ENCODE data around the gene FGFRL1.
"Not testable (repeated sequence)": the region's sequence is repeated elsewhere in the genome, so short reads cannot be mapped to it uniquely, and the experiment has no call there.

DNA sequence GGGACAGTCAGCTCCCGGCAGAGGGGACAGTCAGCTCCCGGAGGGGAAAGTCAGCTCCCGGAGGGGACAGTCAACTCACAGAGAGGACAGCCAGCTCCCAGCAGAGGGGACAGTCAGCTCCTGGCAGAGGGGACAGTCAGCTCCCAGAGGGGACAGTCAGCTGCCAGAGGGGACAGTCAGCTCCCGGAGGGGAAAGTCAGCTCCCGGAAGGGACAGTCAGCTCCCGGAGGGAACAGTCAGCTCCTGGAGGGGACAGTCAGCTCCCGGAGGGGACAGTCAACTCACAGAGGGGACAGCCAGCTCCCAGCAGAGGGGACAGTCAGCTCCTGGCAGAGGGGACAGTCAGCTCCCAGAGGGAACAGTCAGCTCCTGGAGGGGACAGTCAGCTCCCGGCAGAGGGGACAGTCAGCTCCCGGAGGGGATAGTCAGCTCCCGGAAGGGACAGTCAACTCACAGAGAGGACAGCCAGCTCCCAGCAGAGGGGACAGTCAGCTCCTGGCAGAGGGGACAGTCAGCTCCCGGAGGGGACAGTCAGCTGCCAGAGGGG, 43.3 kb downstream of the FGFRL1 start:
- TF ChIP-seq CTCF (IDR thresholded peaks at IDR 0.05; ENCODE audit: low read depth, low read length, poor library complexity, severe bottlenecking); EZH2phosphoT487 (IDR thresholded peaks at IDR 0.05; ENCODE audit: borderline replicate concordance, low read length): not testable (repeated sequence)
